Measurements from ENCODE around the gene TNF.

The TNF gene

GRCh38 chr6:31573239-31574105 is 1.9 kb upstream of the TNF start:
- DNase-seq (ENCODE audit: low spot score) = no peak

GRCh38 chr6:31574106-31575061 is 981 bp upstream of the TNF start:
- no peak for DNase-seq (ENCODE audit: low spot score)

GRCh38 chr6:31575952-31576685 is 754 bp downstream of the TNF start:
- DNase-seq (ENCODE audit: low spot score) = peak; percentile 58

GRCh38 chr6:31576897-31577578 is 1.7 kb downstream of the TNF start:
- DNase-seq (ENCODE audit: low spot score) = no peak

- no peak for DNase-seq (ENCODE audit: low spot score)
Observed at GRCh38 chr6:31577579-31577966, 2.2 kb downstream of the TNF start.

- DNase-seq (ENCODE audit: low spot score) = no peak
Observed at GRCh38 chr6:31578184-31579118, 3.1 kb downstream of the TNF start.

GRCh38 chr6:31579119-31579505 is 3.7 kb downstream of the TNF start:
- no peak for DNase-seq (ENCODE audit: low spot score)

- no peak for DNase-seq (ENCODE audit: low spot score)
Observed at GRCh38 chr6:31579546-31580437, 4.4 kb downstream of the TNF start.

GRCh38 chr6:31580438-31580740 is 5.0 kb downstream of the TNF start:
- no peak for DNase-seq (ENCODE audit: low spot score)

GRCh38 chr6:31580807-31581433 is 5.6 kb downstream of the TNF start:
- DNase-seq (ENCODE audit: low spot score) = peak; percentile 84

- peak; percentile 34 for DNase-seq (ENCODE audit: low spot score)
Observed at GRCh38 chr6:31581434-31582229, 6.3 kb downstream of the TNF start.

GRCh38 chr6:31582230-31582643 is 6.9 kb downstream of the TNF start, which contains the start of gene LTB:
Gene LTB (minus strand): TSS chr6:31582424. CDS start chr6:31582417, 7 bp downstream.
- peak; percentile 65 for DNase-seq (ENCODE audit: low spot score)

GRCh38 chr6:31585491-31585890 is 10.1 kb downstream of the TNF start:
- peak; percentile 71 for DNase-seq (ENCODE audit: low spot score)

- no peak for DNase-seq (ENCODE audit: low spot score)
Observed at GRCh38 chr6:31586008-31586407, 10.6 kb downstream of the TNF start, which contains the start of gene LST1. Gene LST1 (plus strand): TSS chr6:31586277. CDS start chr6:31587300, 1,023 bp downstream.

- DNase-seq (ENCODE audit: low spot score) = no peak
Observed at GRCh38 chr6:31586599-31587281, 11.4 kb downstream of the TNF start.

- DNase-seq (ENCODE audit: low spot score) = no peak
Observed at GRCh38 chr6:31587791-31588777, 12.7 kb downstream of the TNF start.

Measured in NAMALWA (cell line).